HG03280 (cell line): ENCODE results near the gene LRIF1.
"Not testable (repeated sequence)": the region's sequence is repeated elsewhere in the genome, so short reads cannot be mapped to it uniquely, and the experiment has no call there.

Experiments used
- ATAC-seq: cut with Tn5 transposase; IDR thresholded peaks from one replicate; pipeline ENCODE4 v1.9.1; 2021; ENCODE audit warnings: mild to moderate bottlenecking, moderate library complexity; ENCODE audit not compliant: unreplicated experiment

The LRIF1 gene, protein sequence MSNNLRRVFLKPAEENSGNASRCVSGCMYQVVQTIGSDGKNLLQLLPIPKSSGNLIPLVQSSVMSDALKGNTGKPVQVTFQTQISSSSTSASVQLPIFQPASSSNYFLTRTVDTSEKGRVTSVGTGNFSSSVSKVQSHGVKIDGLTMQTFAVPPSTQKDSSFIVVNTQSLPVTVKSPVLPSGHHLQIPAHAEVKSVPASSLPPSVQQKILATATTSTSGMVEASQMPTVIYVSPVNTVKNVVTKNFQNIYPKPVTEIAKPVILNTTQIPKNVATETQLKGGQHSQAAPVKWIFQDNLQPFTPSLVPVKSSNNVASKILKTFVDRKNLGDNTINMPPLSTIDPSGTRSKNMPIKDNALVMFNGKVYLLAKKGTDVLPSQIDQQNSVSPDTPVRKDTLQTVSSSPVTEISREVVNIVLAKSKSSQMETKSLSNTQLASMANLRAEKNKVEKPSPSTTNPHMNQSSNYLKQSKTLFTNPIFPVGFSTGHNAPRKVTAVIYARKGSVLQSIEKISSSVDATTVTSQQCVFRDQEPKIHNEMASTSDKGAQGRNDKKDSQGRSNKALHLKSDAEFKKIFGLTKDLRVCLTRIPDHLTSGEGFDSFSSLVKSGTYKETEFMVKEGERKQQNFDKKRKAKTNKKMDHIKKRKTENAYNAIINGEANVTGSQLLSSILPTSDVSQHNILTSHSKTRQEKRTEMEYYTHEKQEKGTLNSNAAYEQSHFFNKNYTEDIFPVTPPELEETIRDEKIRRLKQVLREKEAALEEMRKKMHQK

DNA sequence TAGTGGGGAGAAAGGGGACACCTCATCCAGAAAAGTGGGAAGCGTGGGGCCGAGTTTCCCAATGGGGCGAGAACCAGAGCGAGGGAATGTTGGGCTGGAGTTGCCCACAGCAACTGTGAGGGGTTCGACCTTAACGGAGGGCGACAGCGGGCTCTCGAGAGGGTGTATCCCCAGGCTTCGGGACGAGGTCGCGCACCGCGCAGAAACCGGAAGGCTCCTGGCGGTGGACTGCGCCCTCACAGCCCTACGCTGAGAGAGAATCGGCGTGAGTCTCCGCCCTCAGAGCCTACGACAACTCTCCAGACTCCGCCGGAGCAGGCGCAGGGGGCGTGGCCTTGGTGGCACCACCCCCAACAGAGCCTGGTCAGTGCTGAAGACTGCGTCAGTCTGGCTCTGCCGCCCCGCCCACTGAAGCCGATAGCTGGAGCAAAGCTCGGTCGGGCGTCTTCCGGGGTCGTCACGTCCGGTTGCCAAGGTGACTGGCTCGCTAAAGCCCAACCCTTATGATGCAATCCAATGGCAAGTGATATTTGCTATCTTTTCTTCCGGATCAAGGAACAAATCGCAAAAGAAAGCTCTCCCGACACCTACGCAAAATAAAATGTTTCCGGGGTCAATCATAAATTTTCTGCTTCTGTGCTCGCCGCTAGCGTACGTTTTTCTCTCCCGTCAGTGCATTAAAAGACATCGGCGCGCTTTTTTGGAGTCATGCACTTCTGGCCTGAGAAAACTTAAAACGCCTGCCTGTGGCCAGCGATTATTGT is at the start of gene LRIF1:
TSS of gene LRIF1 (minus strand) at position 232 of the 764 bp plus-strand sequence. CDS start 234 bp downstream, outside the sequence.
- ATAC-seq, result peak; percentile 97

- ATAC-seq, result no peak
These were observed 44.3 kb upstream of the LRIF1 start for GRCh38 chr1:111008031-111008430.

DNA sequence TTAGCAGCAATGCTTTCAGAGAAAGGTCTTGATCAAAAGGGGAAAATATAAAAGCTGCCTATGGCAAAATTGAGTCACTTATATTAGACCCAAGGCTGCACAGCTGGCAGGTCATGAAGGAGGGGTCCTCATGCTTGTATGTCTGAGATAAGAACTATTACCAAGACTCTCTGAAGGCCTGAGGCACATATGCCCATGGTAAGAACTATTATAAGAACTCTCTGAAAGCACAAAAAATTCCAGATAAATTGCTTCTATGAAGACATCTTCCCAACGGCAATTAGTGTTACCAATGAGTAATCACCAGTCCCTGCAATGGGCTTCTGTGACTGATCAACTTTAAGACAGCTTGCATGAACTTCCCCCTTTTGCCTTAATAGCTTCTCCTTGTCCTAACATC is 42.8 kb upstream of the LRIF1 start:
- no peak for ATAC-seq

GRCh38 chr1:110999607-111000006 is 35.9 kb upstream of the LRIF1 start:
- ATAC-seq, result not testable (repeated sequence)

- ATAC-seq, result not testable (repeated sequence)
These were observed 28.6 kb upstream of the LRIF1 start for GRCh38 chr1:110992329-110992728.

DNA sequence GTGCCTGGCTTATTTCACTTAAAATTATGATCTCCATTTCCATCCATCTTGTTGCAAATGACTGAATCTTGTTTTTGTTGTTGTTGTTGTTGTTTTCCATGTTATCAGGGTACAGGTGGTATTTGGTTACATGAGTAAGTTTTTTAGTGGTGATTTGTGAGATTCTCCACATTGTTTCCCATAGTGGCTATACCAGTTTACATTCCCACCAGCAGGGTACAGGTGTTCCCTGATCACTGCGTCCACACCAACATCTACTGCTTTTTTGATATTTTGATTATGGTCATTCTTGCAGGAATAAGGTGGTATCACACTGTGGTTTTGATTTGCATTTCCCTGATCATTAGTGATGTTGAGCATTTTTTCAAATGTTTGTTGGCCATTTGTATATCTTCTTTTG is 27.6 kb upstream of the LRIF1 start:
- not testable (repeated sequence) for ATAC-seq

- no peak for ATAC-seq
These were observed 26.8 kb upstream of the LRIF1 start for GRCh38 chr1:110990541-110990940.

DNA sequence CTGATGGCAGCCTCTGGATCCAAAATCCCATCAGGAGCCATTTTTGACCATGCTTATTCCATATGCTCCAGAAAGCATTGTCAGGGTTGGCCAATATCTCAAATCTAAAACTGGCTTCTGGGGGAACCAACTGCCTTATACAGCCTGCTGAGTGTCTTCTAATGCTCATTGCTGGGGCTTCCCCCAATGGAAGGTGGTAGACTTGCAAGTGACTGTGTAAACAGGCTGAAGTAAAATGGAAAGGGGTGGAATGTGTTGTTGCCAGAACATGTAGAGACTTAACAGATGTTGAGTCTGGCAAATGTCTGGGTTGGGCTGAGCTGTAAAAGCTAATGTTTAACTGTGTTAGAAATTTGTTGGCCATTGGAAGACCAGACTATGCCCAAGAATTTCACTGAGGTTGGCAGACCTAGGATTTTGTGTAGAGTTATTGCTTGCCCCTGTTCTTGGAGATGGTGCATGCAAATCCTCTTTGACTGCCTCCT is 22.7 kb upstream of the LRIF1 start:
- ATAC-seq, result no peak

GRCh38 chr1:110982320-110982719 is 18.6 kb upstream of the LRIF1 start:
- no peak for ATAC-seq

- ATAC-seq, result no peak
These were observed 15.4 kb upstream of the LRIF1 start for GRCh38 chr1:110979154-110979553.

GRCh38 chr1:110976089-110976488 is 12.4 kb upstream of the LRIF1 start:
- ATAC-seq, result no peak

DNA sequence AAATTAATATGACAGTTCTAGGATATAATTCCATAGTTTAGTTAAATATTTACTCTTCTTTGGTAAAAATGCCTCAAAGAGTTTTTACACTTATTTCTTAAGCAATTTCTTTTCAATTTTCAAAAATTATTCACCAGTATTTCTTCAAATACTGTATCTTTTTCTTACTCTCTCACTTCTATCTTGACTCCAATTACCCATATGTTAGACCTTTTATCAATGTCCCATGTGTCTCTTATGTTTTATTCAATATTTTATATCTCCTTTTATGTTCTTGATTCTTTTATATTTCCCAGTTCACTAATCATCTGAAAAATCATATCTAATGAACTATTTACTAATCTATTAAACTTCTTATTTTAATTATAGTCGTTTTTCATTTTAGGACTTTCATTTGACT is 11.5 kb upstream of the LRIF1 start:
- no peak for ATAC-seq

GRCh38 chr1:110967256-110967655 is 3.5 kb upstream of the LRIF1 start:
- no peak for ATAC-seq

GRCh38 chr1:110964455-110964903 is 757 bp upstream of the LRIF1 start:
- ATAC-seq, result no peak

DNA sequence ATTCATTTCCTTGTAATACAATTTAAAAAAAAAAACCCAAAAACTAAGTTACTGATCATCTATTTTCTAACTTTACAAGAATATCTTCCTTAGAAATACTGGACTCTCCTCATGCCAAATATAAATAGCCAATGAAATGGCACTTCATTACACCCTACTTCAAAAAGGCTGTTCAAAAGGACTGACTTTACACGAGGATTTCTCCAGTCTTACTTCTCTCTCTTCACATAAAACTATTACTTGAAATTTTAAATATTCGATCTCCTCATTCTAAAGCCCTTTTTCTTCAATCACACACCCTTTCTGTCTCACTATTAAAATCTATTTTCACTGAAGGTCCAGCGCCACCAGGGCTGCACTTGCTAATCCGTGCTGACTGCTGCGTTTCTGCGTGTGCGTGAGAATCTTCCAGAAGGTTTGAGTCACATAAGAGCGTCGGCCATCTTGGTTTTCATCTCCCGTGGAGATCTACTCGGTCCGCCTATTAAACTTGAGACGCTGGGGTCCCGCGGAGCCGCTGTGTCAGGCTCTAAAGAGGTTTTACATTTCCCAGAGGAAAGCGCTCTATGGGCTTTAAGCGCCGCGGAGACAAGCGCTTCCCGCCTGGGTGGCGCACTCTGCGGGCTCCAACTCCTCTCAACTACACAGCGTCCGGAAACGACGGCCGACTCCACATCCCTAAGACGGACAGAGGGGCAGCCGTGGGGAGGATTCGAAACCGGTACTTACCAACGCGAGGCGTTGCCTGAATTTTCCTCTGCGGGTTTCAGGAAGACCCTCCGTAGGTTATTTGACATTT is 631 bp downstream of the LRIF1 start:
- peak; percentile 26 for ATAC-seq

- no peak for ATAC-seq
These were observed 1.8 kb downstream of the LRIF1 start for GRCh38 chr1:110961902-110962301.

- no peak for ATAC-seq
These were observed 2.8 kb downstream of the LRIF1 start for GRCh38 chr1:110960777-110961420.

DNA sequence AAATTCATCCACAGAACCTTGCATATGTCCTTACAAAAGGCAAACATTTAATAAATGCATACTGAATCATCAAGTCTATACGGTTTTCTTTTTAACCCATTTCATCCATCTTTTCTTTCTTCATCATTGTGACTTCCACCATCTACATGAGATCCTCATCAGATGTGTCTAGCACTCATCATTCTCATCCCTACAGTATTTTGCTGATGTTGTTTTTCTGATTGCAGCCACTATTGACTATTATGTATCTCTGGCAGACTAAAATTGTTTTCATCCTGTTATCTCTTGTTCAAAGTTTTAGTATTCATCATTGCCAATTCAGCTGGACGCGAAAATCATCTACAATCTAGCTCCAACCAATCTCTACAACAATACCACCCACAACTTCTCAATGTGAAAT is 5.9 kb downstream of the LRIF1 start:
- ATAC-seq, result no peak

DNA sequence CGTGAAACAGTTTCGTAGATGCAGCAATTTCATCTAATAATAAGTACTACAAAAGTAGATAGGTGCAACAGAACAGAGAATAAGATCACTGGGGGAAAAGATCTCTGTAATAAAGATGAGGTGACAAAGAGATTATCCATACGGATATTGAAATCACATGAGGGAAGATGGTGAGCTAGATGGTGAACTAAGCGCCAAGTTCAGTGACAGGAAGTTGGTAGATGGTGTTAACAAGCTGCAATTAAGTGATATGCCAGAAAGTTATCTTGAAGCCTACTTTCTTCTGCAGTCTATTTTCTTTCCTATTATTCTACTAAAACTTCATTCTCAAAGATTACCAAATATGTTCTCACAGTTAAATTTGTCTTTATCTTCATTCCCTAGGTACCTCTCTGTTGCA is 7.1 kb downstream of the LRIF1 start:
- no peak for ATAC-seq

DNA sequence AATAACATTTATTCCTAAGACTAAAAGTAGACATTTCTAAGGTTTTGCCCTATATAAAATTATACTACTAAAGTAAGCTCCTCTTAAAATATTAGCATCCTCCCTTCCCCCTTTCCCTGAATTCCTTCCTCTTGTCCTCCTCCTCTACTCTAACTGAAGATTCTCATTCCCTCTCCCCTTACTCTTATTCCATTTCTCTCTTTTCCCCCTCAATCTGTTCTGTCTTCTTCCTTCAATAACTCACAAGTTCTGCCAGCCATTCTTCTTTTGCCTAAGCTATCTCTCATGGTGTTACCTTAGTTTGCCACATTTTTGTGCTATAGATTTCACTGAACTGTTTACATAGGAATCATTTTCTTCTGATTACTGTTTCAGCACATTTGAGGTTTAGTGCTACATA is 10.7 kb downstream of the LRIF1 start:
- ATAC-seq, result no peak
